Myocyte (in vitro differentiated cells): ENCODE measurements around the gene BORCS5. TPM values are rescaled to one million over a fixed set of nuclear protein-coding genes. Genes with fewer than 3 reads are reported as not detected.
"Not testable (repeated sequence)": the region's sequence is repeated elsewhere in the genome, so short reads cannot be mapped to it uniquely, and the experiment has no call there.

Experiments
- DNase-seq: peaks from one replicate; pipeline ENCODE4 v3.0.0-alpha.2; 2012; ENCODE audit warnings: low read depth
- polyA plus RNA-seq: library from polyadenylated mRNA; unstranded; fragments of >200 nt; gene quantifications from one replicate; pipeline ENCODE4 v1.2.1, GENCODE V29; 2012; ENCODE audit warnings: missing spikeins
- total RNA-seq: library from RNA; depleted of rRNA; stranded (reverse); fragments of >200 nt; gene quantifications from 2 replicates; pipeline ENCODE4 v1.2.3, GENCODE V29; 2014

BORCS5 gene
- total RNA-seq = 15.7 and 15.8 TPM in 2 replicates
- polyA plus RNA-seq = 14.1 TPM

DNA sequence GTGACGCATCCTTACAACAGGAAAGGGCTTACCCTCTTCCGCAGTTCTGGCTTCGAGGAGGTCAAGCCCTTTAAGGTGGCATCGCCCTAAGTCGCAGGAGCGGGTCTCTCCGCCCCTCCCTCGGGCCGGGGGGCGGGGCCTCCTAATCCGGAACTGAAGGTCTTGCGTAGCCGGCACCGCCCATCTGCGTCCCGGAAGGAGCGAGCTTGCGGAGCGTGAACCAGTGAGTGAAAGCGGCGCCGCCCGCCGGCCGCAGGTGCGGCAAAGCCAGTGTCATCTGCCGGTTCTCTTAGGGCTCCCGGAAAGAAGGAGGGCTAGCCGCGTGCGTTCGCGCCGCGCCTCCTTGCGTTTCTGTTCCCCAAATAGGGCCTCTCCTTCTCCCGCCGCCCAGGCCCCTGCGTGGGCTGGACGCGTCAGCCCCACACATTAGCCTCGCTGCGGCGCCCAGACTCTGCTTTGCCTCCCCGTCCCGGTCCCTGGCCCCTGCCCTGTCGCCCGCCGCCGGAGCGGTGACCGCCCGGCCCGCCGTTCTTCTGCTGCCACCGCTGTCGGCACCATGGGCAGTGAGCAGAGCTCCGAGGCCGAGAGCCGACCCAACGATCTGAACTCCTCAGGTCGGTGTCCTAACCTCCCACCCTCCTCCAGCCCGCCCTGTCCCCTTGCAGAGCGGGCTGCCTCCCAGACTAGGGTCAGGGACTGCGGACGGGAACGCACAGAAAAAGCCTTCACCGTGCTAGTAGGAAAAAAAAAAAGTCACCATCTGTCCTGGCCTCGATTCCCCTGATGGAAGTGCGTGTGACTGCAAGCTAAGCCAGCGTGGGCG is at the start of gene BORCS5:
Gene BORCS5 (plus strand): TSS at position 183 of the 823 bp plus-strand sequence. CDS start 374 bp downstream, at position 557.
- DNase-seq = peak; percentile 98

DNA sequence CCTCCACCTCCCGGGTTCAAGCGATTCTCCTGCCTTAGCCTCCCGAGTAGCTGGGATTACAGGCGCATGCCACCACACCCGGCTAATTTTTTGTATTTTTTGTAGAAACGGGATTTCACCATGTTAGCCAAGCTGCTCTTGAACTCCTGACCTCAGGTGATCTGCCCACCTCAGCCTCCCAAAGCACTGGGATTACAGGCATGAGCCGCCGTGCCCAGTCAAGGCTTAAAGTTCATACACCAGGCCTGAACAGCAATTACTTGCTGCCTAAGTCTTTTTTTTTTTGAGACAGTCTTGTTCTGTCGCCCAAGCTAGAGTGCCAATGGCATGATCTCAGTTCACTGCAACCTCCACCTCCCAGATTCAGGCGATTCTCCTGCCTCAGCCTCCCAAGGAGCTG is 46.2 kb upstream of the BORCS5 start:
- not testable (repeated sequence) for DNase-seq

DNA sequence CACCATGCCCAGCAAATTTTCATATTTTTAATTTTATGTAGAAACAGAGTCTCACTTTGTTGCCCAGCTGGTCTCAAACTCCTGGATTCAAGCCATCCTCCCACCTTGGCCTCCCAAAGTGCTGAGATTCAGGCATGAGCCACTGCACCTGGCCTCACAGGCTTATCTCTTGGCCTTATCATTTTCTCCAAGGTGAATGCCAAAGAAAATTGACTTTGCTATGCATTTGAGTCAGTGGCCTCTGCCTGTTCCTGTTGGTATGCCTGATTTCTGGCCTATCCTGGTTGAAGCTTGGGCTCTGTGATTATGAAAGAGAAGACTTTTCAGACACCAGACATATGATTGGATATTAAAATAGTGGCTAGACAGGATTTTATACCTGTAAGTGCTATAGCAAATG is 41.0 kb upstream of the BORCS5 start:
- DNase-seq = no peak

DNA sequence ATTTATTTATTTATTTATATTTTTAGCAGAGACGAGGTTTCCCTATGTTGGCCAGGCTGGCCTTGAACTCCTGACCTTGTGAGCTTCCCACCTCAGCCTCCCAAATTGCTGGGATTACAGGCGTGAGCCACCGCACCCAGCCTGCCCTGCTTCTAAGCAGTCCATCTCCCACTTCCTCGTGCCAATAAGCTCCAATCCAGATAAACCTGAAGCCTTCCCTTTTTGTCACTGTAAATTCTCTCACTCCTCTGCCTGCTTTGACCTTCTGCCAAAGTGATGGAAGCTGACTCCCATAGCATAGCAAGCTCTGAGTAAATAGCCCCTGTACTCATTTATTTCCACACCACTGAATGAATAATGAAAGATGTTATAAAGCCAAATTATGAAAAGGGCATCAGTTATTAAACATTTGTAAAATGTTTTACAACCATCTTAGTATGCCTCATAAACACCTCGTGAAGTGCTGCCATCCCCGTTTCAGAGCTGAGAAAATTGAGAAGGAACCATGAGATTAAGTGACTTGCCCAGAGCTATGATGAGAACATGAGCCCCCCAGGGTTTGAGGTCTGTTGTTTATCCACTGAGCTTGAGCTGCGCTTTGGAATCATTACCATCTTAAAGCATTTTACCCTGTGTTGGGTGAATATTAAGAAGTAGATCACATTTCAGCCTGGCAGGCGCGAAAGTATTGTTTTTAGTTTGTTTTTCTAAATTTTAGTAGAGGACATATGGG is 37.3 kb upstream of the BORCS5 start:
- DNase-seq = no peak

DNA sequence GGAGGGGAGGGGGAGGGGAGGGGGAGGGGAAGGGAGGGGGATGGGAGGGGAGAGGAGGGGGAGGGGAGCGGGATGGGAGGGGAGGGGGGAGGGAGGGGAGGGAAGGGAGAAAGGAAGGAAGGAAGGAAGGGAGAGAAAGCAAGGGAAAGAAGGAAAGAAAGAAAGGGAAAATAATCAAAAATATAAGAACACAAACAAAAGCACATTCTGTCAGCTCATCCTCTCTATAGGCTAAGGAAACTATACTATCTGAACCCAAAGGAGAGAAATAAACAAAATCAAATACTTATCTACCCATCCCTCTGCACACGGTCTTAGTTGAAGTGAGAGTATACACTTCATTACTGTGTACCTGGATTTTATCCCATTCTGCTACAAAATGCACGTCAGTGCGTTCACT is 33.8 kb upstream of the BORCS5 start:
- DNase-seq = no peak

DNA sequence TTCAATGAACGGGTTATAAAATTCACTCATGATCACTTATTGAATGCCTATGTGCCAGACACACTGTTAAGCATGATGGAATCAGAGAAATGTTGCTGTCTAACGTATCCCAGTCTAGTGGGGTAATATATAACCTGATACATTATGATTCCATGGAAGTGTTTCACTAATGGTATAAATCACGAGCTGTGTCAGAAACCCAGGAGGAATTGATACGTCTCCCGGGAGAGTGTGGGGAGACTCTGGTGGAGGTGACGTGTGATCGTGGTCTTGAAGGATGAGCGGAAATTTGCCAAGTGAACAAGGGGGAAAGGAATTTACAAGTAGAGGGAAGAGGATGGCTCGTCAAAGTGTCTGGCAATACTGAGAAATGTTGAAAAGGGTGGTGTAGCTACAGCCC is 33.3 kb upstream of the BORCS5 start:
- no peak for DNase-seq

DNA sequence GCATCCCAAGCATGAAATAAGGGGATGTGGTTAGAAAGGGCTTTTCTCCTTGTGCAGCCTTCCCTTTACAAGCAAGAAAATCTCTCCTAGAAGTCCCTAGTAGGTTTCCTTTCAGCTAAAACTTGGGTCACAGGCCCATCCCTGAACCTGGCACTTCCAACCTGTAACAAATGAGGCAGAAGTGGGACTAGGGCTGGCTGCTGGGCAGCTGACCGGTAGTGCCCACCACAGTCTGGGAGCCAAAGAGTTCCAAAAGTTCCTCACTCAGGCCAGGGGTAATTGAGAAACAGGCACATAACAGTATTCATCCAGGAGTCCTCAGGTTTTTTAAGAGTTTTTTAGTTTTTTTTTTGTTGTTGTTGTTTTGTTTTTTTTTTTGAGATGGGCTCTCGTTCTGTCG is 30.6 kb upstream of the BORCS5 start:
- no peak for DNase-seq

DNA sequence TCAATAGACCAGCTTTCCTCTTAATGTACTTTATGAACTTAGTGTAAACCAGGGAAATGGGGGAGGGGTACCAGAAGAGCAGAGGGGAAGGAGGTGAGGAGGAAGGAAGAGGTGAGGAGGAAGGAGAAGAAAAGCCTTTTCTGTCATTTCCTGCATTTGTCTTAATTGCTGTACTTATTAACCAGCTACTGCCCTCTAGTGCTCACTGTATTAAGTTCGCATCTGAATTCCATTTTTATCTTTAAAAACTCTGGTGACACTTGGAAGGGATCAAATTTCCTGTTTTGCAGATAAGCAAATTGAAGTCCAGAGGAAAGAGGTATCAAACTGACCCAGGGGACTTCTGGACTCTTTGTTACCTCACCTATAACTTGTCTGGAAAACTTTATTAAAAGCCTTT is 29.1 kb upstream of the BORCS5 start:
- peak; percentile 69 for DNase-seq

DNA sequence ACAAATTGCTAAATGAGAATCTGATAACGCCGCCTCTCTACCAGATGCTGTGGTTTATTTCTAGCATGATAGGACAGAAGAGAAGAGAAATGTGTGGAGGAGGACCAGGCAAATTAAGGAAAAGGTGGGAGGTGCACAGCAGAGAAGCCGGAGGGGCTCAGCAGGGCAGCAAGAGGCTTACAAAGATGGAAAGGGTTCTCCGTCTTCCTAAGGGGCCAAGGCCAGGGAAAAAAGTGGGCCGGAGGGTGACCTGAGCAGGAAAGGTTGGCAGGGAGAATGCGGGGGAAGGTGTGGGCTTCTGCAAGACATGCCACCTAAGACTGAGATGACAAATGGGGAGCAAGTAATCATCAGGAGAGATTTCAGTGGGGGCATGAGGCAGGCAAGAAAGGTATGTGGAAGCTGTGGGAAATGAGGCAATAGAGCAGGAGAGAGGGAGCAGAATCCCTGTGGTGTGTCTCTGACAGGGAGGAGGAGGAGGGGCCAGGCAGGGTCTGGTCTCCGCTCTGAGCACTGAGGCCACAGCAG is 25.6 kb upstream of the BORCS5 start:
- DNase-seq = no peak

DNA sequence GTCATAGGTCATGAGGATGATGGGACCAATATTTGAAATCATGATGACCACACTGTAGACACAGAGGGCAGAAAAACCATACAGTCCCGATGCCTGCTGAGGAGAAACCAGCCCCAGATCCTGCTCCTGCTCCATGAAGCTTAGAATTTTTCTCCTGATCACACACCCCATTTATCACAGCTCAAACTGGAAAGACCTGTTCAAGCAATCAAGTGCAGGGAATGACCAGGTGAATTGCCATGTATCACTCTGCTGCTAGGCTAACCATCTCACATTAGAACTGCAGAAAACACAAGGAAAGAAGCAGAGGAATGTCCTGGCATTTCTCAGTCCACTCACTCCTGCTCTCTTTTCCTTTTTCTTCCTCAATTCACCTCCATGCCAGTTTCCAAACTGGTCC is 25.0 kb upstream of the BORCS5 start:
- no peak for DNase-seq

DNA sequence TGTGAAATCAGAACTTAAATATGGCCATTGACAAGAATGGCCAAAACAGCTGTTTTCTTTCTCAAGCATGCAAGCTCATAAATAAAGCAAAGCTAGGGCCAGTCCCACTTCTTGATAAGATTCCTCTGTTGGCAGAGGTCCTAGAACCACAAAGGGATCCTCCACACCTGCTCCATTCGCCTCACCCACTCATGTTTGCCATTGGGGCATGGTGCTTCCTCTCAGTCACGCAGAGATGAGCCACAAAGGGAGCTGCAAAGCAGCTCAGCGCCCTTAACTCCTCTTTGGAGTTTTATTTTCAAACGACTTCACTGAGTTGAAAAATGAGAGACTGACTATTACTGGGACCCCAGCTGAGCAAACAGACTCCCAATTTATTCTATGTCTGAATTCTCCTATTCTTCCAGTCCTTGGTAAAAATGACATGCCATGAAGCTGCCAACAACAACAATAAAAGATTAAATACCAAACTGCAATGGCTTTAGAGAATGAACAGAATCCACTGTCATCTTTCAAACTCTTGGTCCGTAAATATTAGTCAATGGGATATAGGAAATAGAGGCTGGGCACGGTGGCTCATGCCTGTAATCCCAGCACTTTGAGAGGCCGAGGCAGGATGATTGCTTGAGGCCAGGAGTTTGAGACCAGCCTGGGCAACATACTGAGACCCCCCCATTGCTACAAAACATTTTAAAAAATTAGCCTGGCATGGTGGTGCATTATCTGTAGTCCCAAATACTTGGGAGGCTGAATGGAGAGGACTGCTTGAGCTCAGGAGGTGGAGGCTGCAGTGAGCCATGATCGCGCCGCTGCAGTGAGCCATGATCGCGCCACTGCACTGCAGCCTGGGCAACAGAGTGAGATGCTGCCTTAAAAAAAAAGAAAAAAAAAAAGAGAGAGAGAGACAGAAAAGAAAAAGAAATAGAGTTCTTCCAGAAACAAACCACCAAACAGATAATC is 23.2 kb upstream of the BORCS5 start:
- peak; percentile 98 for DNase-seq

DNA sequence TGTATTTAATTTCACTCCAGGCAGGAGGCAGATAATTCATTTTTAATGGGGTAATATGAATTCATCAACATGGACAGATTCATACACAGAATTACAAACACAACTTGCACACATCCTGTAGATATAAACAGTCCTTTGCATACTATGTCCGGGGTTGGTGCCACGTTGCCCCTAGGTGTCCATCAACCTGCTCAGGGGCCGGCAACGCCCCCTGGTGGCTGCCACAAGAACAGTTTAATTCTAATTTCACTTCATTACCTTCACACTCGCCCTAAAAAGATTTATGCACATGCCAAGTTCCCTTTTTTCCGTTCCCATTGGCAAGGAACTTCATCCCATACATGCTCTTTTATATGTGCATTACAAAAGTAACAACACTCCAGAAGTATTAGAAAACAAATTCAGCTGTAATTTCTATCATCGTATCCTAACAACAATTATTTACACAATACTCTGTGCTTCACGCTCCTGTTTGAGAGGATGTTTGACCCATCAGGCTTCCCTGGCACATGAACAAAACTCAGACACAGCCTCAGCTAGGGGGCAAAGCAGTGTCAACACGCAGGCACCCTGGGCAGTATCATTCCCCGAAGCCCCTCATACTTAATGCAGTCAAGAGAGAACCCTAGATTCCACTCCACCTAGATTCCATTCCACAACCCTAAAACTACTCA is 22.4 kb upstream of the BORCS5 start:
- DNase-seq = peak; percentile 50

DNA sequence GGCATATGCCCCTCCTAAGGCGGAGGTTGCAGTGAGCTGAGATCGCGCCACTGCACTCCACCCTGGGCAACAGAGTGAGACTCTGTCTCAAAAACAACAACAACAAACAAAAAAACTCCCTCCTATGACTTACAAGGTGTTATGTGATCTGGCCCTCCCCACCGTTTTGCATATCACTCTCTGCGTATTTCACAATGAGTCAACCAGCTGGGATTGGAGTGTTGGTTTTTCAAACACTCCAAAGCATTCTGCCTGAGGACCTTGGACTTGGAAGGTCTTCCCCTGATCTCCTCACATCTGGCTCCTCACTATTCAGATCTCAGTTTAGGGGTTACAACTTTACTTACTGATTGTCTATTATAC is 20.8 kb upstream of the BORCS5 start:
- no peak for DNase-seq

DNA sequence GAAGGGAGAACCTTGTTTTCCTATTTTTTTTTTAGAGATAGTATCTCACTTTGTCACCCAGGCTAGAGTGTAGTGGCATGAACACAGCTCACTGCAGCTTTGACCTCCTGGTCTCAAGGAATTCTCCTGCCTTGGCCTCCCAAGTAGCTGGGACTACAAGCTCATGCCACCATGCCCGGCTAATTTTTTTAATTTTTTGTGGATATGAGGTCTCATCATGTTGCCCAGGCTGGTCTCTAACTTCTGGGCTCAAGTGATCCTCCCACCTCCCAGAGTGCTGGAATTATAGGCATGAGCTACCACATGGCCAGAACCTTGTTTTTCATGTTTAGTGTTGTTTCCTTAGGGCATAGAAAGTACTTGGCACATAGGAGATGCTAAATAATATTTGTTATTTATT is 20.4 kb upstream of the BORCS5 start:
- DNase-seq = no peak

DNA sequence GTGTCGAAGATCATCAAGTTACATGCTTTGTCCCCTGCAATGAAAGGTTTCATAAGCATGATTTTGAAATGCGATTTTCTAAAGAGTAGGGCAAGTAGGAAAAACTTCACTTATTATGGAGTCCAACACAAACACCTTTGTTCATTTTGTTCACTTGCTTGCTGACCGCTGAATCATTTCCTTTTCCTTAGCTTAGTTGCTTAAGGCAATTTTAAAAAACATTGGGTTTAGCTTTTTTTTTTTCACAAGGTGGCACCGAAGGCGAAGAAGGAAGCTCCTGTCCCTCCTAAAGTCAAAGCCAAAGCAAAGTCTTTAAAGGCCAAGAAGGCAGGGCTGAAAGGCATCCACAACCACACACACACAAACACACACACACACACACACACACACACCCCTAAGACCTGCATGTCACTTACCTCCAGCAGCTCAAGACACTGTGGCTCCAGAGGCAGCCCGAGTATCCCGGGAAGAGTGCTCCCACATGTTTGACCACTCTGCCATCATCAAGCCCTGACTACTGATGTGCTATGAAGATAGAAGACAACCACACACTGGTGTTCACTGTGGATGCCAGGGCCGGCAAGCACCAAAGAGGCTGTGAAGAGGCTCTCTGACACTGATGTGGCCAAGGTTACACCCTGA is 18.2 kb upstream of the BORCS5 start:
- DNase-seq = no peak

DNA sequence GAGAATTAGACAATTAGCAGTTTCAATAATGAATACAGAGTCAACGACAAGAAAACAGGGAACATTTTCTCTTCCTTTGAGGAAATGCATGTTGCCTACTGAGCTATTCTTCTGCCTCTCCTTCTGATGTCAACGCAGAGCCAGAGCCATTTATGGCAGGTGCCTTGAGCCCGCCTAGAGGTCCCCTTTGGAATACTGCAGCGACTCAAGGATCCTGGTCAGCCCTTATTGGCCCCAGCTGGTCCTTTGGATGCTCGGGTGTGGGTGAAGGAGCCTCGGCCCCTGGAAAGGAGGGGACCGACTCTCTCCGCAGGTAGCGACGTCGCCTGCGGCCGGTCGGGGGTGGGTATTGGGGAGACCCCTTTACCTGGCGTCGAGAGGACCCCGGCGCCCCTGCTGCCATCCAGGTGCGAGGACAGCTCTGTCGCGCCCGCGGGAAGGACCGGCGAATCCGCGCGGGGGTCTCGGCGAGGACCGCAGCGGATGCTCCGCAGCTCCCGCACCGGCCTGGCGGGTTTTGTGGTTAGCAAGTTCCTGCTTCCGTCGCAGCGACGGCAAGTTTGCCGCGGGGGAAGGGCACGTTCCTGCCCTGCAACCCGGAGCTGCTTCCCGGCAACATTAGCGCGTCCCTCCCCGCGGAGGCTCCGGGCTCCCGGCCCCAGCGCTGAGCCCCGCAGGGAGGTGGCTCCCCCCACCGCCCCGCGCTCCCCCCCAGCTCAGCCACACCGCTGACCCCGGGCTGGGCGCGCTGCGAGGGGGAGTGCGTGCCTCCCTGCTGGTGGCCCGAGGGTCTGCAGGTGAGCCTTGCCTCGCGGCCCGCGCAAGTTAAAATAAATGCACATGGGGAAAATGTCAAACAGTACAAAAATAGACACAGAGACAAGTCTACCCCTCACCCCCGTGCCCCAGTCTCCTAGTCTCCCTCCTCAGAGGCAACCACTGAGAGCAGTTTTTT is 6.9 kb upstream of the BORCS5 start, which contains the start of gene MANSC1:
Gene MANSC1 (minus strand): TSS at position 532 of the 955 bp plus-strand sequence. CDS start 6,928 bp downstream, outside the sequence.
- peak; percentile 13 for DNase-seq

DNA sequence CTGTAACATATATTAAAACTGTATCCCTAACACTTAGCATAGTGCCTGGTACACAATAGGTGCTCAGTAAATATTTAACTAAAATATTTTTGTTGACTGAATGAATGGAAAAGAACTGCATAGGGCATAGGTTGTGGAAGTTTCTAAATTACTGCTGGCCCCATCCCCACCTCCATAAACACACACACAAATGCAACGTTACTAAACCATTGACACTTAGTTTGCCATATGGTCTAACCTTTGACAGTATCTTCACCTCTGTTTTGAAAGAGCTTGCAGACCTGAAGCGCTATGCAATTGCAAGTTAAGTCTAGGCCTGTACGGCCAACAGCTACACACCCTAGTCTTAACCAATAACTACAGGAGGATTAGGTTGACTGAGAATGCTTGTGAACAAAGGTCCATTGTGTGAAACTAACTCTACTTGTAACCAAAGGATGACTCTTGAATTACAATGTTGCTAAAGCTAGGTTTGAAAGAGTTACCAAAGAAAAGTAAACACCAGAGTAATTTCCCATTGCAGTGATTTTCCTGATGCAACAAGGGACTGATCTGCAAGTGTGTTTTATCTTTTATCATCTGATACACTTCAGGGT is 5.9 kb upstream of the BORCS5 start:
- no peak for DNase-seq

DNA sequence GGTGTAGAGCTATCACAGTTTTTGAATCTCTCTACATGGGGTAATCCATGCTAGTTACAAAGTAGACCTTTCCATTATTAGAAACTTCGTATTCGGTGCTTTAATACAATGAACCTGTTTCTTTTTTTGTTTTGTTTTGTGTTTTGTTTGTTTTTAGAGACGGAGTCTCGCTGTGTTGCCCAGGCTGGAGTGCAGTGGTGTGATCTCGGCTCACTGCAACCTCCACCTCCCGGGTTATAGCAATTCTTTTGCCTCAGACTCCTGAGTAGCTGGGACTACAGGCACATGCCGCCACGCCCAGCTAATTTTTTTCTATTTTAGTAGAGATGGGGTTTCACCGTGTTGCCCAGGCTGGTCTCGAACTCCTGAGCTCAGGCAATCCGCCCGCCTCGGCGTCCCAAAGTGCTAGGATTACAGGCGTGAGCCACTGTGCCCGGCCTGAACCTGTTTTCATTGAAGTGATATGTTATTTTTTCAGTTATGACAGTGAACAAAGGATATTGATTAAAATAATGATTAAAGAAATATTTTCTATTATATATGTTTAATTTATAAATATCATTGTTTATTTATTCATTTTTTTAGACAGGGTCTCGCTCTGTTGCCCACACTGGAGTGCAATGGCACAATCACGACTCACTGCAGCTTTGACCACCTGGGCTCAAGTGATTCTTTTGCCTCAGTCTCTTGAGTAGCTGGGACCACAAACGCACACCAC is 5.3 kb upstream of the BORCS5 start:
- DNase-seq = not testable (repeated sequence)
